NCI-H1436 (cell line): ENCODE results near the gene SLC13A5.
"Not testable (repeated sequence)": the region's sequence is repeated elsewhere in the genome, so short reads cannot be mapped to it uniquely, and the experiment has no call there.

Experiments
- DNase-seq: peaks from one replicate; lab custom pipeline; 2025; lab: John Stamatoyannopoulos, UW

SLC13A5 gene

DNA sequence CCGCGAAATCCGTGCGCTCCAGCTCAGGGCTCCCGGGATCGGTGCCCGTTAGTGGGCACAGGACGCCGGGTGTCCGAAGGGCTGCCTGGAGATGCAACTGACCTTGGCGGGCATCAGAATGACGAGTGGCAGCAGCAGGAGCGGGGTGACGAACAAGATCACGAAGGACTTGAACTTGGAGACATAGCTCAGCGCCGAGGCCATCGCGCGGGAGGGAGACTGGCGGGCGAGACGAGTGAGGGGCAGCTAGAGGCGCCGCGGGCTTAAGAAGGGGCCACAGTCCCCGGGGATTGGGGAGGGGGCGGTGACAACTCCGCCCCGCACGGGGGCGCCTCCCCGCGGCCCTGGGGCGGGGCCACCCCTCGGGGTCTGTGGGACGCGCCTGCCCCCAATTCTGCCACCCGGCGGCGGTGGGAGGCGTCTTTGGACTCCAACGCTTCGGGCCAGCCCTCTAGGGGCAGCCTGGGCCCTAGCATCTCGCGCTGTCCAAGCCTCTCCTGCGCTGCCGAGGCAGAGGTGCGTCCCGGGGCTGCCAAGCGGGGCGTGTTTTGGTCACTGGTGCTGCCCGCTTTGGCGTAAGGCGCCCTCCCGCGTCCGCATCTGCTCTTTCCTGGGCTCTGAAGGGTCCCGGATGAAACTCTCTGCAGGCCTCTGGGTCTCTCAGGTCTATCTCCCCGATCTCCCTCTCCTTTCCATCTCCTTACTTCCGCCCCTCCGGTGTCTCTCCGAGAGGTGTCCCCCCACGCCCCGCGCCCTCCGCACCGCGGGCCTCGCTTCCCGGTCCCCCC lies at the start of gene SLC13A5:
Gene SLC13A5, minus strand, starts transcription at position 240 of the 788 bp plus-strand sequence. Its CDS starts 36 bp downstream, at position 204.
- DNase-seq, result no peak

DNA sequence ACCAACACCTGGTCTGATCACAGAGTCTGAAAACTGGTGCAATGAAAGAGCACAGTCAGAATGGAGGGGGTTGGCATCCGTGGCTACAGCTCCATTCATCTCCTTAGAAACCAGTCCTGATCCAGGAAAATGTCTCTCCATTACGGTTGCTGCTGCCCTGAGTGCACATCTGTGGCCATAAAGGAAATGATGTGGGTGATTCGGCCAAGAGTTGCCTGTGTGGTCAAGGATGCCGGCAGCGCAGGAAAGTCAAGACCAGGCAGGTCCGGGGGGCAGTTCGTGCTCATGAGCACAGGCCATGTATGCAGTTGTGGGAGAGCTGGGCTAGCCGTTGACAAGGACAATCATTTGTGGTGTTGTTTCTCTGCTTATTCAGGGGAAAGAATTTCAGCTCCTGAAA lies 48.6 kb upstream of the SLC13A5 start:
- DNase-seq, result no peak

DNA sequence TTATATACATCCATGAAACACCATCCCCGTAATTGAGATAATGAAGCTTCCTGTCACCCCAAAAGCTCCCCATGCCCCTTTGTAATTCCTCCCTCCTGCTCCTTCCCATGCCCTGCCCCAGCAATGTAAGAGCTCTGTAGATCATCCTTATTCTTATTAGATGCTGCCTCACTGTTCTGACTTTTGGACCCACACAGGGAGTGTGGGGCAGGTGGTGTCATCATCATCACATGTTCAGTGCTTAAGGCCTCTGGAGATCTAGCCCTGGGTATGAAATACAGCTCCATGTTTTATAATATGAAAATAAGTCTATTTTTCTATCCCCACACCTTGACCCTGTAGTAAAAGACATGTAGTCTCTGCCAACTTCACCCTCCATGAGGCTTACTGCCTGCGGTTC lies 44.6 kb upstream of the SLC13A5 start:
- no peak for DNase-seq

DNA sequence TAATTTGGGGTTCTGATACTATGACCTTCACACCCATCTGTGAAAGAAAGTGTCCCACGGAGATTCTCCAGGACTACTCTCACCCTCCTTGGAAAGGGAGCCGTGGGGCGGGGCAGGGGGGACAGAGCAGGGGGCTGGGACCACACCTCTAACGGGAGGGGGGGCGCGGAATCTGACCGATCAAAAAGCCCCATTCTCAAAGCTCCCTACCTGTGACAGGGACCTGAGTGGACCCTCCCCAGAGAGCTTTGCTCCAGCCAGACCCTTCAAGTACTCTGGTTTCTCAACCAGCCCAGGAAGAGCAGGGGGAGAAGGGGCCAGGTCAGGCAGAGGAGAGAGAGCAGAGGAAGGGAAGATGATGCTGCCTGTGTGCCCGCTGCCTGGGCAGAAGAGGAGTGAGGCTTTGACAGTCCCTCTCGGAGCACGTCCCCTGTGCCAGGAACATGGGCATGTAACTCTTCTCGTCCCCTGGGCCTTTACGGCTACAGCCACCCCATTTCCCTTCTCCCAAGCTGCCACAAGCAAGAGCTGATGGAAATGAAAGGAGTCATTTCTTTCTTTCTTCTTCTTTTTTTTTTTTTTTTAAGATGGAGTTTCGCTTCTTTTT lies 43.4 kb upstream of the SLC13A5 start:
- no peak for DNase-seq

DNA sequence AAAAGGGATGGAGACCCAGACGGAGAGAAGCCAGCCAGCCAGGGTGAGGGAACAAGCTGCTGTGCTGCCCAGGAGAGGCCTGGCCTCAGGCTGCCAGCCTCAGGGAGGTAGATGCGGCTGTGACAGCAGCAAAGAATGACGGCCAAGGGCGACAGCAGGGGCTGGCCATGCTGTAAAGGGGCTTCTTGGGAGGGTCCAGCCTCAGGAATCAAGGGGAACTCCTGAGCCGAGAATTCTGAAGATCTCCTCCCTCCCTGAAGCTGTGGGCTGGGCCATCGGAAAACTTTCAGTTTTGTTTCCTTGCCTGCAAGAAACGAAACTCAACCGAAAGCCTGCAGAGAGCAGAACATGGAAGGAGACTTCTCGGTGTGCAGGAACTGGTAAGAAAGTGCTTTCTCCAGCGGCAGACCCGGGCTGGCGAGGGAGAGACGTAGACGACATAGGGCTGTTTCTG lies 42.6 kb upstream of the SLC13A5 start, which contains the start of gene XAF1:
Gene XAF1, plus strand, starts transcription at position 316 of the 454 bp plus-strand sequence. Its CDS starts 33 bp downstream, at position 349.
- DNase-seq, result no peak

DNA sequence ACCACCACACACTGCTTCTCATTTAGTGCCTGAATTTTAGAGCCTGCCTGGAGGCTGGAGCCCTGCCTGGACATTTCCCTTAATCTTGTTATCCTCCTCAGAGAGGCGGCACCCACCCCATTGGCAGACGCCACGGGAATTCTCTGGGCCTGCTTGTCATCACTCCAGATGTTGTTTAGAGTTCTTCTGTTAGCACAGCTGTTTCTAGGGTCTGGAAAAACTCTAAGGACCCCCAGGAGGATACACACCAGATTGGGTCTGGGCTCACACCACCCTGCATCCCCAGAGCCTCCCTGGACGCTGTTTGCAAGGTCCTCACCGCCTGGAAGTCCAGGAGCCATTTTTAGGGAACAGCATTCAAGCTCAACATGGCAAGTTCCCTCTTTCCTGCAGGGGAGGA lies 42.1 kb upstream of the SLC13A5 start:
- no peak for DNase-seq

DNA sequence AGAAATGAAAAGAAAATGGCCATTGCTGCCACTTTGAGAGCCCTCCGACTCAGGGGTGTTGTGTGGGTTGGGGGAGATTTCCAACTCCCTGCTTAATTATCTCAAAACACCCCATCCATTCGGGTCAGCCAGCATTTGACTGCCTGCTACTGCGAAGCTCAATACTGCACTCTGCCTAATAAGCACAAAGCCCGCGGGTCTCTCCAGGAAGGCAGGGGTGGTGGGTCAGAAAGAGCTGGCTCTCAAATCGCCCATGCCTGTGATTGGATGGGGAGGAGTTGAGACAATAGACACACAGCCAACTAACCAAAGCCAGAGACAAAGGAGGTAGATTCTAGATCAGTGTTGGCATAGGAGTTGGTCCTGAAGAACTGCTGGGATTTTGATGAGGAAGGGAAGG lies 40.4 kb upstream of the SLC13A5 start:
- no peak for DNase-seq

DNA sequence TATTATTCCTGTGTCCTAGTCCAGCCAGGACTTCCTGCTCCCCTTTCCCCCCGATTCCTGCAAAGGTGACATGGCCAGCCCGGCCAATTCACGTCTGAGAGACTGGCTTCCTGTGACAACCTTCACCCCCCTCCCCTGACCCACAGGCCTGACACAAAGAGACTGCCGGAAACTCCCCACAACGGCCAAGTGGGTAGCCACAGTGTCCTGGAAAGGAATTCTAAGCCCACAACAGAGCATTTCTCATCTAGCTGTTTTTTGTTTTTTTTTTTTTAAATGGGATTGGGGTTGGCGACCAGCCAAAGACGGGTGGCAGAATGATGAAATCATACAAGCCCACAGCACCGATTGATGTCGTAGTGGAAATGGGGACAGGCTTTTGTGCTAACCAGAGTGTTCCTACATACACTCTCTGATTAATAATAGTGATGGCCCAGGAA lies 39.9 kb upstream of the SLC13A5 start:
- DNase-seq, result no peak

DNA sequence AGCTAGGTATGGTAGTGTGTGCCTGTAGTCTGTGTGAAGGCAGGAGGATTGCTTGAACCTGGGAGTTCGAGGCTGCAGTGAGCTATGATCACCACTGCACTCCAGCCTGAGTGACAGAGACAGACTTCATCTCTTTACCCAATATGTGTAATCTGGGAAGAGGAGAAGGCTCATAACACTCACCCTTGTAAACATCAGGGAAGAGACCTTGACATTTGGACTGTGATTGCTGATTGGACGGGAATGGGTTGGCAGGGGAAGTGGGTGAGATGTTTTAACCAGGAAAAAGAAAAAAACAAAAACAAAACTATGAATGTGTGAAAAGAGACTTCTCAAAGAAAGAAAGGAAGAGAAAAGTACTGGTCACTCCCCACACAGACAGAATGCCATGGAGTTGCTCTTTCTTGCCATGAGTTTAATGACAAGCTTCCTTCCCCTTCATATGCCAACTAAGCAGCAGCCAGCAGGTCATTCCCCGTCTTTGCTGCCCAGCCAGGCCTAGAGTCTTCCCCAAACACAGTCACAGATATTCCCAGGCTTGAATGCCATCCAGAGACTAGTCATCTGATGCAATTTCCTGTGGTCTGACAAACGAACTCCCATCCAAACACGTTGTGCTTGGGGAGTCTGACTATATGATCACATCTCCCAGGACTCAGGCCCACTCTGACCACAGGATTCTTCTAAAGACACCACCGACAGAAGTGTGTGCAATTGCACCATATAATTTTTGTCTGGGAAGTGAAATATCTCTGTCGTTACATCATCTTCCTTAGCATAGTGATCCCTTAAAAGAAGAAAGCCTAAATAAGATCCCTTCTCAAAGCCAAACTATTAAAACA lies 39.1 kb upstream of the SLC13A5 start:
- DNase-seq, result no peak

DNA sequence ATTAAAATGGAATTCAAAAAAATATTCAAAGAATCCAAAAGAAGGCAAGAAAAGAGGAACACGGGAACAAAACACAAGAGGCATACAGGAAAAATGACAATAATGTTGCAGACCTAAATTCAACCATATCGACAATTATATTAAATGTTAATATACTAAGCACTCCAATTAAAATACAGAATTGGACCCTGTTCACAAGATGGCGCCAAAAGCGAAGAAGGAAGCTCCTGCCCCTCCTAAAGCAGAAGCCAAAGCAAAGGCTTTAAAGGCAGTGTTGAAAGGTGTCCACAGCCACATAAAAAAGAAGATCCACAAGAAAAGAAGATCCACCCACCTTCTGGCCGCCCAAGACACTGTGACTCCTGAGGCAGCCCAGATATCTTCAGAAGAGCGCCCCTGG lies 36.4 kb upstream of the SLC13A5 start:
- no peak for DNase-seq

DNA sequence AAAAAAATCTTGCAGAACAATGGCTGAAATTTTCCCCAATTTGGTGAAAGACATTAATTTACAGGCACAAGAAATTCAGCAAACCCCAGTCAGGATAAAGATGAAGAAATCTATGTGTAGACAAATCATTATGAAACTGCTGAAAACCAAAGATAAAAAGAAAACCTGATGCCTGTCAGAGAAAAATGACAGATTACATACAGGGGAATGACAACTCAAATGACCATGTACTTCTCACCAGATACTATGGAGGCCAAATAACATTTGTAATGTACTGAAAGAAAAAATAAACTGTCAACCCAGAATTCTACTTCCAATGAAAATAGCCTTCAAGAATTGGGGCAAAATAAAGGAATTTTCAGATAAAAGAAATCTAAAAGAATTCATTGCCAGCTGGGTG lies 35.4 kb upstream of the SLC13A5 start:
- no peak for DNase-seq

DNA sequence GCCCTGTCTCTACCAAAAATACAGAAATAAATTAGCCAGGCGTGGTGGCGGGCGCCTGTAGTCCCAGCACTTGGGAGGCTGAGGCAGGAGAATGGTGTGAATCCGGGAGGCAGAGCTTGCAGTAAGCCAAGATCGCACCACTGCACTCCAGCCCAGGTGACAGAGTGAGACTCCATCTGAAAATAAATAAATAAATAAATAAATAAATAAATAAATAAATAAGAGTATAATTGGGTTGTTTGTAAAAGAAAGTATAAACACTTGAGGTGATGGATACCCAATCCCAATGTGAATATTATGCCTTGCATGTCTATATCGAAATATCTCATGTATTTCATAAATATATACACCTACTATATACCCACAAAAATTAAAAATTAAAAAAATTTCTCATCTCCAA lies 33.5 kb upstream of the SLC13A5 start:
- not testable (repeated sequence) for DNase-seq

DNA sequence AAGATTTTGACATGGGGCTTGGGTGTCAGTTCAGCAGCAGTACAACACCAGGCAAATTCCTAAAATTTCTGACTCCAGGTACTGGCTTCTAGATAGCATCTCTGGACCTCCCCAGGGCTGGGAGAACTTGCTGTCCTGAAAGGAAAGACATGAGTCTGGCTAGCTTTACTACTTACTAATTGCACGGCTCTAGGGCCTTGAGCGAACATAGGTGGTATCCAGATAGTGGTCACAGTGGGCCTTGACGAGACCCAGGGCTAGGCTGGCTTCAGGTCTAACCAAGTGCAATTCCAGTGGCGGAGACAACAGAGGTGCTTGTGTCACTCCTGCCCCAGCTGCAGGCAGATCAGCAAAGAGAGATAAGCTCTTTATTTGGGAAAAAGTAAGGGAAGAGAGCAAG lies 16.4 kb upstream of the SLC13A5 start:
- DNase-seq, result no peak

DNA sequence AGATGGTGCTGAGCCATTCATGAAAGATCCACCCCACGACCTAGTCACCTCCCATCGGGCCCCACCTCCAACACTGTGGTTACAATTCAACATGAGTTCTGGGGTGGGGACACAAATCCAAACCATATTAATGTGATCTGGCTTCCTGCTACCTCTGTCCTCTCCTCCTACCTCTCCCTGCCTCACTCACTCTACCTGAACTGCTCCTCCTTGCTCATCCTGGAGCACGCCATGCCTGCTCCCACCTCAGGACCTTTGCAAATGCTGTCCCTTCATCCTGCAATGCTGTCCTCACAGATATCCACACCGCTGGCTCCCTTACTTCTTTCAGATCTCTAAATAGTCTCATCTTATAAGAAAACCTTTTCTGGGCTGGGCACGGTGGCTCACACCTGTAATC lies 10.8 kb upstream of the SLC13A5 start:
- no peak for DNase-seq

DNA sequence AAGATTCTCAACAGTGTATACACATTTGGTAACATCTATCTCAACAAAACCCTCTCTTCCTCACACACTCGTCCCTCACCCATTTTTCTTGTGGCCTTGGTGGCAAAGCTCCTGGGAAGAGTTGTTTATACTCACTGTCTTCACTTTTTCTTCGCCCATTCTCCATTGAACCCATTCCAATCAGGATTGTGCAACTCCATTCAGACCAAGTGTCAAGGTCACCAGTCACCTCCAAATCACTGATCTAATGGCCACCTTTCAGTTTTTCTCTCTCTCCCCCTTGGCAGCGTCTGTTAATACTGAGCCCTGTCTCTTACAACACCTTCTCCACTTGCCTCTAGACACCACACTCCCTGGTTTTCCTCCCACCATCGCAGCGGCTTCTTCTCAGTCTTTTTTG lies 8.6 kb upstream of the SLC13A5 start:
- no peak for DNase-seq

DNA sequence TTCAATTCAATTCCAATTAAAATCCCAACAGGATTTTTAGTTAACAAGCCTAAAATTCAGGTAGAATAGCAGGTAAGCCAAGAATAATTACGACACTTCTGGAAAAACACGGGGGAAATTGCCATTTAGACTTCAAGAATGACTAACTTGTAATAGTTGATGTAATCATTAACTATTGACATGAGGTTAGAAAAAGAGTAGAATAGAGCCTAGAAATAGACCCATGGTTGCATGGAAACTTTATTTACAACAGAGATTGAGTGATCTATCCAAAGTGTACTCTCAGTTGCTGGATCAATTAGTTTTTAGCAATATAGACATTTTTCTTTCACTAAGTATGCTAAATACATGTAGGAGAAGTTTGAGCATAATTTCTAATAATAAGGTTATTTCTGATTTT lies 3.6 kb upstream of the SLC13A5 start:
- DNase-seq, result no peak

DNA sequence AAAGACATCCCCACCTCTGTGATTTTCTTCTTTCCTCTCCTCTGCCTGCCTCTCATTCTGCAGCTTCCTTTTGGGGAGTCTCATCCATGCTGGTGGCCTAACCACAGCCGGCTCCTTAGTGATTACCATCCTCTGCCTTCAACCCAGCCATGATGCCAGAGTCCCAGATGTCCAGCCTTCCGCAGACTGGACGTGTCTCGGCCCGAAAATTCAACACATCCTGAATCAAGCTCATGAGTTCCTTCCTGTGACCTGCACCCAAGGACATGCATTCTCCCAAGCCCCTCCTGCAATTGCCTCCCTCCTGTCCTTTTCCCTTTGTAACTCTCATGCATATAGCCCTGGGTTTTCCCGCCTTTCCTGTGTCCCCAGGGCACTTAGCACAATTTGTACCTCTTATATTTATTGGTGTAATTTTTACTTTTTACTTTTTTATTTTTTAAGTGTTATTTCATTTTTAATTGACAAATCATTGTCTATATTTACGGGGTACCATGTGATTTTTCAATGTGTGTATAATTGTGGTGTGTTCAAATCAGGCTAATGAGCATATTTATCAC lies 1.2 kb upstream of the SLC13A5 start:
- DNase-seq, result no peak

DNA sequence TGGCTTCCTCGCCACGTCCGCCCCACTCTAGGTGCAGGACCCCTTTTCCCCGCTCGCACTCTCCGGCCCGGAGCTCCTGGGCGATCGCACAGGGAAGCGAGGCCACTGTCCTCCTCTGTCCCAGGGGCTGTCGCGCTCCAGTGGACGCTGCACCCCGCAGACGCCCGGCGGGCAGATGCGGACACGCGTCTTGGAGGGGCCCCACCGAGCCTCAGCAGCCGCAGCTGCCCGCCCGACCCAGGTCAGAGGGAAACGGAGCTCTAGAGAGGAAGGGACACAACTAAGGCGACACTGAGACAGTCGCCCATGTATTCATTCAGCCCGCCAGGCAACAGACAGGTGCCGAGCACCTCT lies 726 bp upstream of the SLC13A5 start:
- DNase-seq, result no peak

DNA sequence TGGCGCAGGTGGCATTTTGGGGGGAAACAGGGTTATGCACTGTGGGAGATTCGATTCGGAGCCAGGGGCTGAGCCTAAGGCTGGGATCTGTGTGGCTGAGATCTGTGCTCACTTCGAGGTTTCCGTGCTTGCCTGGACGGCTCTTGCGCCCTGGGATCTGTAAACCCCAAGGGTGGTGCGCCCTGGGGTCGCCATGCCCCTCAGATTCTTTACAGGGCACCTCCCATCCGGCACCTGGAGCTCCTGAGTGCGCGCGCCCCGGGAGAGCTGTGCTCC lies 377 bp downstream of the SLC13A5 start:
- DNase-seq, result no peak

DNA sequence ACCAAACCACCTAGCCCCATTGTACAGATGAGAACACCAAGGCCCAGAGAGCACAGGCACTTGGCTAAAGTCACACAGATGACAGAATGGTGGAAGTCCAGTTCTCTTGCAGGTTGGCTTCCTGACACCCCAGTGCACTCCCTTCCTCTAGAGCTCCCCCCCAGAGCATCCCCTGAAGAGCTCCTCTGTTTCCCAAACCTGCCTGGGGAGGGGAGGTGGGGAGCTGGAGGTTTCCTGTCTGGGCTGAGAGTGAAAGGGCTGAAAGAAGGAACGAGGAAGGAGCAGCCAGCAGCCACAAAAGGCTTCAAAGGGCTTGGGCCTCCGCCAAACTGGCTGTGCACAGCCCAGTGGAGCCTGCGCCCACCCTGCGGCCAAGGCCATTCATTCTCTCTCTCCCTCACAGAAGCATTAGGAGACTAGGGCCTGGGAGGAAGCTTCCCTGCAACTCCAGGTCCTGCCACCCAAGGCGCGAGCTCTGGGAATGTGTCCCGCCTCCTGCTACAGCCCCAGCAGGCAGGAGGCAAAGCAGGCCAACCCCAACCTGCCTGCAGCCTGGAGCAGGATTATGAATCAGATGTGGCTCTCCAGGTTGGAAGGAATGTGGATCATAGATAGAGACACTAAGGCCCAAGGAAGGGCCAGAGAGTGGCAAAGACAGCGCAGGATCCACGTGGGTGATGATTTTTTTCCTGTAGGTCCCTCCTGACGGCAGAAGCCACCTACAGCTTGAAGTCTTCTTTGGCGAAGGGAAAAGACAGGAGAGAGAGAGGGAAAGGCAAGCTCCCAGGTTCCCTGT lies 913 bp downstream of the SLC13A5 start:
- no peak for DNase-seq

DNA sequence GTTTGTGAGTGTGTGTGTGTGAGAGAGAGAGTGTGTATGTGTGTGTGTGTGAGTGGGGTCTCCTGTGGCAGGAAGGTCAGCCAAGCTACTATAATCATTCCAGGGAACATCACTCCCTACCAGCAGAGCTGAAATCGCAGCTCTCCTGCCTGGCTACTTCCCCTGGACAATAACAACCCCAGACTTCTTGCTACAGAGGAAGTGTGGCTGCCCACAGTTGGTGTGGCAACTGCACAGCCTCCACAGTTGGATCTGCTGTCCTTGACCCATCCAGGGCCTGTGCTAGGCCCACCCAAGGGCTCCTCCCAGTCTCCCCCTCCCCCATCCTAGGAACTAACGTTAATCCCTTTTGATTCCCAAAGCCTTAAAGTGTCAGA lies 1.5 kb downstream of the SLC13A5 start:
- DNase-seq, result no peak
